ENCODE data around the gene COLEC12. TPM values are rescaled to one million over a fixed set of nuclear protein-coding genes. Genes with fewer than 3 reads are reported as not detected.

The COLEC12 gene
- total and polyA plus RNA-seq, 10 of the 15 experiments (the other 5 are each of a cell fraction or from before 2014, with no cell fraction given) = 0.04 to 0.05 TPM; not detected in 8

GRCh38 chr18:524466-524865 lies 24.0 kb upstream of the COLEC12 start:
- ATAC-seq (peak; percentile 71), DNase-seq (ENCODE audit: low read depth, low spot score) (no peak), FAIRE-seq (no peak)
- in situ Hi-C loops (cut with MboI) (no loop called here), intact Hi-C loops (cut with micrococcal nuclease; ENCODE audit: unreplicated experiment) (no loop called here)
- CTCF ChIA-PET = interaction anchor here (0.8 to 2.1 kb wide), 2 partner anchors 17 to 91 kb away, joined by 4 to 8 read pairs; no protein-coding TSS in a partner anchor
- POLR2A ChIA-PET = no interaction called here
- H4K20me1 ChIP-seq (ENCODE audit: control insufficient read depth, insufficient read depth) = no peaks in the 10 kb centered on the region
- no peaks in the 10 kb centered on the region for H3K27me3 ChIP-seq (replicated peaks in 1 of 2; ENCODE audit: control insufficient read depth in 2 of 2, insufficient read depth in 2 of 2, low read length in 1 of 2)
- no peak overlapping the region for H3K9ac ChIP-seq (ENCODE audit: control insufficient read depth, insufficient read depth, low read length)
- TF ChIP-seq, protein P1, sequence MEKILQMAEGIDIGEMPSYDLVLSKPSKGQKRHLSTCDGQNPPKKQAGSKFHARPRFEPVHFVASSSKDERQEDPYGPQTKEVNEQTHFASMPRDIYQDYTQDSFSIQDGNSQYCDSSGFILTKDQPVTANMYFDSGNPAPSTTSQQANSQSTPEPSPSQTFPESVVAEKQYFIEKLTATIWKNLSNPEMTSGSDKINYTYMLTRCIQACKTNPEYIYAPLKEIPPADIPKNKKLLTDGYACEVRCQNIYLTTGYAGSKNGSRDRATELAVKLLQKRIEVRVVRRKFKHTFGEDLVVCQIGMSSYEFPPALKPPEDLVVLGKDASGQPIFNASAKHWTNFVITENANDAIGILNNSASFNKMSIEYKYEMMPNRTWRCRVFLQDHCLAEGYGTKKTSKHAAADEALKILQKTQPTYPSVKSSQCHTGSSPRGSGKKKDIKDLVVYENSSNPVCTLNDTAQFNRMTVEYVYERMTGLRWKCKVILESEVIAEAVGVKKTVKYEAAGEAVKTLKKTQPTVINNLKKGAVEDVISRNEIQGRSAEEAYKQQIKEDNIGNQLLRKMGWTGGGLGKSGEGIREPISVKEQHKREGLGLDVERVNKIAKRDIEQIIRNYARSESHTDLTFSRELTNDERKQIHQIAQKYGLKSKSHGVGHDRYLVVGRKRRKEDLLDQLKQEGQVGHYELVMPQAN (conservative IDR thresholded peaks at IDR 0.05) = no peak
- TF ChIP-seq CTCF (IDR thresholded peaks at IDR 0.05 in 2 of 3, conservative IDR thresholded peaks at IDR 0.05 in 1 of 3; ENCODE audit: control insufficient read depth in 2 of 3, extremely low read depth in 1 of 3, insufficient read depth in 1 of 3, low read depth in 3 of 3, low read length in 3 of 3) (no peak), IRF5 (IDR thresholded peaks at IDR 0.05; ENCODE audit: borderline replicate concordance) (no peak), MTA2 (IDR thresholded peaks at IDR 0.05; ENCODE audit: low read depth) (no peak), NFYA (IDR thresholded peaks at IDR 0.05; ENCODE audit: borderline replicate concordance, low read depth, low read length) (no peak), ZNF274 (IDR thresholded peaks at IDR 0.05; ENCODE audit: insufficient read depth, insufficient read length) (no peak), CBX5 (IDR thresholded peaks at IDR 0.05; ENCODE audit: low read depth) (no peak), EP300 (IDR thresholded peaks at IDR 0.05; ENCODE audit: borderline replicate concordance in 1 of 2, control insufficient read depth in 1 of 2, low read depth in 2 of 2, low read length in 2 of 2) (no peak), CHD1 (IDR thresholded peaks at IDR 0.05; ENCODE audit: low read depth, low read length) (no peak)
- TF ChIP-seq, protein P2, sequence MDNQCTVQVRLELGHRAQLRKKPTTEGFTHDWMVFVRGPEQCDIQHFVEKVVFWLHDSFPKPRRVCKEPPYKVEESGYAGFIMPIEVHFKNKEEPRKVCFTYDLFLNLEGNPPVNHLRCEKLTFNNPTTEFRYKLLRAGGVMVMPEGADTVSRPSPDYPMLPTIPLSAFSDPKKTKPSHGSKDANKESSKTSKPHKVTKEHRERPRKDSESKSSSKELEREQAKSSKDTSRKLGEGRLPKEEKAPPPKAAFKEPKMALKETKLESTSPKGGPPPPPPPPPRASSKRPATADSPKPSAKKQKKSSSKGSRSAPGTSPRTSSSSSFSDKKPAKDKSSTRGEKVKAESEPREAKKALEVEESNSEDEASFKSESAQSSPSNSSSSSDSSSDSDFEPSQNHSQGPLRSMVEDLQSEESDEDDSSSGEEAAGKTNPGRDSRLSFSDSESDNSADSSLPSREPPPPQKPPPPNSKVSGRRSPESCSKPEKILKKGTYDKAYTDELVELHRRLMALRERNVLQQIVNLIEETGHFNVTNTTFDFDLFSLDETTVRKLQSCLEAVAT (IDR thresholded peaks at IDR 0.05) = no peak
- SMC1A ChIA-PET (ENCODE audit: uncharacterized antibody, unreplicated experiment) = interaction anchor here (0.8 to 3.2 kb wide), 3 partner anchors 17 to 91 kb away, joined by 3 to 14 read pairs (median 6); no protein-coding TSS in a partner anchor
- no peak overlapping the region for H3K4me2 ChIP-seq (ENCODE audit: control insufficient read depth, insufficient read depth)
- RAD21 ChIA-PET (ENCODE audit: unreplicated experiment) = interaction anchor here (0.7 to 1.9 kb wide), 4 partner anchors 41 to 94 kb away, joined by 3 to 10 read pairs (median 4); no protein-coding TSS in a partner anchor
- no peaks in the 10 kb centered on the region for H3K36me3 ChIP-seq (ENCODE audit: control insufficient read depth in 2 of 2, insufficient read depth in 2 of 2, low read length in 1 of 2)
- H3K27ac ChIP-seq (ENCODE audit: control insufficient read depth, insufficient read depth) = no peak overlapping the region
- no peaks in the 10 kb centered on the region for H3K4me1 ChIP-seq (ENCODE audit: control insufficient read depth, insufficient read depth, low read length)
- H3K9me3 ChIP-seq (replicated peaks; ENCODE audit: control insufficient read depth, insufficient read depth, low read length) = no peaks in the 10 kb centered on the region; the same call in 2 of the 3 replicates
- BruUV-seq (replicated peaks) = no TSS peak
- H3K79me2 ChIP-seq (ENCODE audit: control insufficient read depth, insufficient read depth, low read length) = no peaks in the 10 kb centered on the region
- H2AFZ ChIP-seq (ENCODE audit: control insufficient read depth, low read depth, low read length) = no peak overlapping the region
- H3K4me3 ChIP-seq = no peak overlapping the region

Data from GM12878 (cell line).